Panc1 (cell line): ENCODE measurements around the gene GRM2. TPM values are rescaled to one million over a fixed set of nuclear protein-coding genes. Genes with fewer than 3 reads are reported as not detected.

Experiments
- ATAC-seq: fragments of 200-7000 bp; cut with Tn5 transposase; 2 replicates; pipeline ENCODE4 v1.9.1; 2020; ENCODE audit warnings: mild to moderate bottlenecking, moderate library complexity
- BruUV-seq: library from RNA; stranded (reverse); fragments of 400-500 nt; replicated peaks from 2 replicates; lab custom pipeline; 2021; lab: Mats Ljungman, UMichigan
- CTCF ChIA-PET: fragments of 300-600 bp; sonication (Branson Sonifier 250); formaldehyde crosslinking; loops from one replicate; lab custom pipeline; 2022; ENCODE audit warnings: antibody characterized with exemption; lab: Charles Lee
- POLR2A ChIA-PET: fragments of 300-600 bp; sonication (Branson Sonifier 250); formaldehyde crosslinking; loops from one replicate; lab custom pipeline; 2022; ENCODE audit warnings: antibody characterized with exemption; lab: Charles Lee
- DNase-seq: peaks from one replicate; pipeline ENCODE4 v3.0.0-alpha.2; 2010; ENCODE audit warnings: low read depth, low spot score
- H3K27ac ChIP-seq: 2 replicates; pipeline ENCODE4 v1.5.1; 2011; ENCODE audit warnings: mild to moderate bottlenecking, low read length, inconsistent platforms
- H3K27me3 ChIP-seq: fragments of 200-500 bp; sonication (Bioruptor generic); 2 replicates; pipeline ENCODE4 v1.6.0; 2014; ENCODE audit warnings: low read length, inconsistent platforms; ENCODE audit not compliant: control insufficient read depth, insufficient read depth
- H3K36me3 ChIP-seq: fragments of 200-500 bp; sonication (Bioruptor generic); 2 replicates; pipeline ENCODE4 v1.5.1; 2014; ENCODE audit warnings: inconsistent platforms, mild to moderate bottlenecking, low read length, moderate library complexity; ENCODE audit not compliant: control insufficient read depth, insufficient read depth
- H3K4me1 ChIP-seq: 2 replicates; pipeline ENCODE4 v1.5.1; 2011; ENCODE audit warnings: inconsistent platforms, mild to moderate bottlenecking, low read length, moderate library complexity; ENCODE audit not compliant: control insufficient read depth, insufficient read depth
- H3K4me3 ChIP-seq, 2 experiments: 2 replicates each; pipeline ENCODE4 v1.5.1; 2011 to 2012; ENCODE audit warnings: low read depth in 2 of 2, low read length in 2 of 2, mild to moderate bottlenecking in 2 of 2, inconsistent platforms in 1 of 2, moderate library complexity in 1 of 2
- H3K9me3 ChIP-seq: fragments of 200-500 bp; sonication (Bioruptor generic); 2 replicates; pipeline ENCODE4 v1.5.1; 2014; ENCODE audit warnings: low read depth, mild to moderate bottlenecking, inconsistent platforms, low read length, moderate library complexity; ENCODE audit not compliant: control insufficient read depth, insufficient read depth
- CTCF ChIP-seq: fragments of 450-650 bp; IDR thresholded peaks from 2 replicates; pipeline ENCODE4 v1.5.1; 2017; ENCODE audit warnings: mild to moderate bottlenecking
- POLR2AphosphoS5 ChIP-seq: IDR thresholded peaks from 2 replicates; pipeline ENCODE4 v1.6.1; 2012; ENCODE audit warnings: mild to moderate bottlenecking, low read depth, low read length, moderate library complexity
- REST ChIP-seq, 2 experiments: IDR thresholded peaks; 2 replicates each; pipeline ENCODE4 v1.6.1; 2011 to 2012; ENCODE audit warnings: low read depth in 2 of 2, control low read depth in 1 of 2, low read length in 1 of 2, mild to moderate bottlenecking in 1 of 2, moderate library complexity in 1 of 2; ENCODE audit not compliant: insufficient read depth in 1 of 2
- SIN3A ChIP-seq: IDR thresholded peaks from 2 replicates; pipeline ENCODE4 v1.6.1; 2012; ENCODE audit warnings: low read depth, mild to moderate bottlenecking, low read length, moderate library complexity, borderline replicate concordance; ENCODE audit not compliant: insufficient read depth
- TCF7L2 ChIP-seq: IDR thresholded peaks from 2 replicates; pipeline ENCODE4 v1.6.1; 2011; ENCODE audit warnings: mild to moderate bottlenecking, low read depth, low read length, inconsistent platforms
- in situ Hi-C: cut with HindIII; loops from 2 replicates; pipeline ENCODE4 v1.10.0; 2016; ENCODE audit warnings: low sequenced_read_pairs, low pct_unique_long_range_greater_than_20kb
- intact Hi-C: fragments of 100-400 bp; cut with micrococcal nuclease; formaldehyde crosslinking; loops from one replicate; pipeline ENCODE4 v1.10.0; 2022; ENCODE audit not compliant: unreplicated experiment
- total RNA-seq: library from RNA; stranded (reverse); gene quantifications from one replicate; pipeline ENCODE4 v1.2.1, GENCODE V29; 2021; ENCODE audit not compliant: unreplicated experiment

The GRM2 gene
- total RNA-seq, 1 experiment from 2014 or later = 0.21 TPM

- TF ChIP-seq POLR2AphosphoS5 (no peak), REST (IDR thresholded peaks at IDR 0.05; ENCODE audit: insufficient read depth in 1 of 2, low read depth in 2 of 2, low read length in 1 of 2) (no peak), CTCF (no peak), TCF7L2 (no peak)
- POLR2A ChIA-PET = no interaction called here
These were observed 19.2 kb upstream of the GRM2 start for GRCh38 chr3:51687431-51688205.

GRCh38 chr3:51688206-51688600 lies 18.7 kb upstream of the GRM2 start:
- POLR2A ChIA-PET = no interaction called here
- Histone ChIP-seq H3K36me3 (no peaks in the 10 kb centered on the region; the same call in 1 of the 2 replicates), H3K4me1 (no peaks in the 10 kb centered on the region), H3K4me3 (no peak overlapping the region), H3K27ac (no peak overlapping the region), H3K9me3 (no peaks in the 10 kb centered on the region), H3K27me3 (no peaks in the 10 kb centered on the region)
- in situ Hi-C loops = no loop called here
- intact Hi-C loops = no loop called here
- no TSS peak for BruUV-seq
- ATAC-seq = no peak
- TF ChIP-seq REST (IDR thresholded peaks at IDR 0.05; ENCODE audit: insufficient read depth in 1 of 2, low read depth in 2 of 2, low read length in 1 of 2) = no peak
- no peak for TF ChIP-seq TCF7L2
- no peak for TF ChIP-seq CTCF
- TF ChIP-seq SIN3A = no peak
- no peak for TF ChIP-seq POLR2AphosphoS5
- CTCF ChIA-PET = no interaction called here
- no peak for DNase-seq

More at GRCh38 chr3:51687431-51688205, 19.2 kb upstream of the GRM2 start:
- Histone ChIP-seq H3K27me3 (no peaks in the 10 kb centered on the region), H3K4me1 (no peaks in the 10 kb centered on the region), H3K36me3 (no peaks in the 10 kb centered on the region; the same call in 1 of the 2 replicates), H3K27ac (no peak overlapping the region), H3K9me3 (no peaks in the 10 kb centered on the region), H3K4me3 (no peak overlapping the region)
- no TSS peak for BruUV-seq
- ATAC-seq (no peak), DNase-seq (no peak)
- in situ Hi-C loops (no loop called here), intact Hi-C loops (no loop called here)
- CTCF ChIA-PET = no interaction called here
